HEK293 (cell line): ENCODE results near the gene ZNF219.

Source experiments
- CTCF ChIP-seq: fragments of 450-650 bp; formaldehyde crosslinking; IDR thresholded peaks from 2 replicates; pipeline ENCODE4 v1.5.1; 2016; ENCODE audit warnings: missing biosample characterization, missing genetic modification characterization
- REPIN1 ChIP-seq: fragments of 450-650 bp; formaldehyde crosslinking; IDR thresholded peaks from 2 replicates; pipeline ENCODE4 v1.5.1; 2017; ENCODE audit warnings: missing biosample characterization, missing genetic modification characterization, low read depth
- ZNF18 ChIP-seq: fragments of 450-650 bp; formaldehyde crosslinking; IDR thresholded peaks from 2 replicates; pipeline ENCODE4 v1.5.1; 2016; ENCODE audit warnings: missing biosample characterization, missing genetic modification characterization
- ZNF24 ChIP-seq: fragments of 450-650 bp; formaldehyde crosslinking; IDR thresholded peaks from 2 replicates; pipeline ENCODE4 v1.5.1; 2016; ENCODE audit warnings: missing biosample characterization, missing genetic modification characterization
- ZNF311 ChIP-seq: fragments of 450-650 bp; formaldehyde crosslinking; IDR thresholded peaks from 2 replicates; pipeline ENCODE4 v1.5.1; 2017; ENCODE audit warnings: missing biosample characterization, missing genetic modification characterization, borderline replicate concordance

GRCh38 chr14:21107283-21107800, 8.9 kb upstream of the ZNF219 start:
- TF ChIP-seq CTCF (tag by site-specific recombination) (no peak), ZNF311 (no peak), REPIN1 (no peak), ZNF24 (no peak), ZNF18 (tag by site-specific recombination) (no peak)
